ACC112 (cell line): ENCODE data around the gene ZNF184.

Source experiments
- H2AFZ ChIP-seq: fragments of 200-600 bp; sonication (generic); one replicate; pipeline ENCODE4 v1.6.0; 2017; ENCODE audit warnings: antibody characterized with exemption, low read length; ENCODE audit not compliant: unreplicated experiment
- H3K27ac ChIP-seq: fragments of 200-600 bp; sonication (generic); 2 replicates; pipeline ENCODE4 v1.5.1; 2014; ENCODE audit warnings: low read depth, mild to moderate bottlenecking, antibody characterized with exemption, low read length, moderate library complexity
- H3K27me3 ChIP-seq: fragments of 200-600 bp; sonication (generic); 2 replicates; pipeline ENCODE4 v1.6.1; 2014; ENCODE audit warnings: mild to moderate bottlenecking, antibody characterized with exemption, low read length, moderate library complexity, mixed read lengths; ENCODE audit not compliant: insufficient read depth
- H3K36me3 ChIP-seq: fragments of 200-600 bp; sonication (generic); 2 replicates; pipeline ENCODE4 v1.6.1; 2016; ENCODE audit warnings: mild to moderate bottlenecking, antibody characterized with exemption, low read length, moderate library complexity, mixed read lengths; ENCODE audit not compliant: insufficient read depth
- H3K4me1 ChIP-seq: fragments of 200-600 bp; sonication (generic); one replicate; pipeline ENCODE4 v1.6.1; 2016; ENCODE audit warnings: low read length, mixed read lengths; ENCODE audit not compliant: insufficient read depth, unreplicated experiment, control insufficient read depth
- H3K4me3 ChIP-seq: fragments of 200-600 bp; sonication (generic); 2 replicates; pipeline ENCODE4 v1.5.1; 2014; ENCODE audit warnings: mild to moderate bottlenecking, low read depth, low read length
- H3K79me2 ChIP-seq: fragments of 200-600 bp; sonication (generic); one replicate; pipeline ENCODE4 v1.6.0; 2016; ENCODE audit warnings: low read length; ENCODE audit not compliant: control insufficient read depth, unreplicated experiment, insufficient read depth

The ZNF184 gene

DNA sequence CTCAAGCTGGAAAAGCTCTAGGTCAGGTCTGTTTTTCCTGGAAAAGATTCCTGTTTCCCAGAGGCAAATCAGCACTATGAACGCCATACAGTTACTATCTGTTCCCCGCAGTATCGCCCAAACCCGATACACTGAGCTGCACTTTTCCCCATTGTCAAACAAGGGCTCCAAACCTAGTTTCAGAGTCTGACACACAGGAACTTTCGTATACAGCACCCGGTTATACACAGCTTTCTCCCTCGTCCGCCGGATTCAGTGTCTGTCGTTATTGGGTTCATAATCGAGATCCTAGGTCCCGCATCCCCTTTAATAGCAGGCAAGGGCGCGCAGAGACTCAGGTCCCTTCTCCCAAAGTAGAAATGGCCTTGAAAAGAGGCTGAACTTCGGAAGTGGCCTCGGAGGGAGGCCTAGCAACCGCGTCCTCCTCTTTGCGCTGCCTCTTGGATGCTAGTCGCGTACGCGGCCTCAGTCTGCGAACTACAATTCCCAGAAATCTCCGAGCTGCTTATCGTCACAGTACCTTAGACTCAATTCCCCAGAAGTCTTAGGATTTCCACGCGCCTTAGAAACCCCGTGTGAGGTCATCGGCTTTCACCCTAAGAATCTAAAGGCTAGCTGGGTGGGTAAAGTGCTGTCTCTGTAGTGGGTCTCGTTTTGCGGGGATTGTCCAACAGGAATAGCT, 50.1 kb downstream of the ZNF184 start:
- Histone ChIP-seq H3K27ac (no peak overlapping the region), H3K4me3 (no peak overlapping the region), H2AFZ (no peak overlapping the region), H3K79me2 (no peaks in the 10 kb centered on the region), H3K4me1 (no peaks in the 10 kb centered on the region), H3K27me3 (peaks cover 54% of the 10 kb centered on the region), H3K36me3 (no peaks in the 10 kb centered on the region)

DNA sequence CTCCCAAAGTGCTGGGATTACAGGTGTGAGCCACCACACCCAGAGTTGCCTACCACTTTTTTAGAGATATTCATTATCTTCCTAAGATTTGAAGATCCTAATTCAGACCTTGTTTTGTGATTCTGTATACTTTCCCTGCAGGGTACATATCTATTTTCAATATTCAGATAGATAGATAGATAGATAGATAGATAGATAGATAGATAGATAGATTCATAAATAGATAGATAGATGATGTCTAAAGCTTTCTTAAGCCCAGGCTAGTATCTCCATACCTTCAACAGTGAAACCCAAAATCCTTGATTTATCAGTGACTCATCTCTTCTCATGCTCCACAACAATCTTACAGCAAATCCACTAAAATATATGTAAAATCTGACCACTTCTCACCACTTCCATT, 53.5 kb downstream of the ZNF184 start:
- H3K79me2 ChIP-seq: no peaks in the 10 kb centered on the region
- no peak overlapping the region for H2AFZ ChIP-seq
- no peak overlapping the region for H3K27ac ChIP-seq
- H3K27me3 ChIP-seq: peaks cover 40% of the 10 kb centered on the region
- no peak overlapping the region for H3K4me3 ChIP-seq
- no peaks in the 10 kb centered on the region for H3K36me3 ChIP-seq
- H3K4me1 ChIP-seq: no peaks in the 10 kb centered on the region

DNA sequence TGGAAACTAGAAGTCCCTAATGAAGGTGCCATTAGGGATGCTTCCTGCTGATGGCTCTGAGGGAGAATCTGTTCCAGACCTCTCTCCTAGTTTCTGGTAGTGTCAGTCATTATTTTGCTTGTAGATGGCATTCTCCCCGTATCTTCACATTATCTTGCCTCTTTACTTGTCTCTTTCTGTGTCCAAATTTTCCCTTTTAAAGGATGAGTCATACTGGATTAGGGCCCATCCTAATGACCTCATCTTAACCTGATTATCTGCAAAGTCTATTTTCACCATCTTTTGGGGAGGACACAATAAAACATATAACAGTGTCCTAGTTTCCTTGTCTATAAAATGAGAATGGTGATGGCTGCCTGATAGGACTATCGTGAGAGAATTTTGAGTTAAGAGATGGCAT, 57.0 kb downstream of the ZNF184 start:
- no peaks in the 10 kb centered on the region for H3K36me3 ChIP-seq
- H3K4me3 ChIP-seq: no peak overlapping the region
- H3K4me1 ChIP-seq: no peaks in the 10 kb centered on the region
- H3K27me3 ChIP-seq: peaks cover 19% of the 10 kb centered on the region; the same call in 1 of the 2 replicates
- no peak overlapping the region for H3K27ac ChIP-seq
- H3K79me2 ChIP-seq: no peaks in the 10 kb centered on the region
- no peak overlapping the region for H2AFZ ChIP-seq

DNA sequence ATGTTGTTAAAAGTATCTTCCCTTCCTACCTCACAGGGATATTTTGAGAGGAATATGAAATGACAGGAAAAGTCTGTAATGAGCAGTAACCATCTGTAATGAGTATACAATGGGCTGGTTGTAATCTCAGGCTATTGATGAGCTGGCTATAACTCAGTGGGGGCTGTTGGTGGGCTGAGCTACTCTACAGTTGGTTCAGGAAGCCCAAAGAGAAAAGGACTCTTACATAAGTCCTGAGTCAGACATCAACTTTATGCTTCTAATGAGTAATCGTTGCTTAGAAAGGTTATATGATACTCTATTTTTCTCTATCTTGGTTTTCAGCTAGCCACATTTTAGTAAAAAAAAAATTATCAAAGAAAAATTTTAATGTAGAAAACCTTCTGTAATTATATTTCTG, 57.9 kb downstream of the ZNF184 start:
- Histone ChIP-seq H3K4me3 (no peak overlapping the region), H3K27ac (no peak overlapping the region), H3K4me1 (no peaks in the 10 kb centered on the region), H3K27me3 (peaks cover 10% of the 10 kb centered on the region; the same call in 1 of the 2 replicates), H3K79me2 (no peaks in the 10 kb centered on the region), H2AFZ (no peak overlapping the region), H3K36me3 (no peaks in the 10 kb centered on the region)

DNA sequence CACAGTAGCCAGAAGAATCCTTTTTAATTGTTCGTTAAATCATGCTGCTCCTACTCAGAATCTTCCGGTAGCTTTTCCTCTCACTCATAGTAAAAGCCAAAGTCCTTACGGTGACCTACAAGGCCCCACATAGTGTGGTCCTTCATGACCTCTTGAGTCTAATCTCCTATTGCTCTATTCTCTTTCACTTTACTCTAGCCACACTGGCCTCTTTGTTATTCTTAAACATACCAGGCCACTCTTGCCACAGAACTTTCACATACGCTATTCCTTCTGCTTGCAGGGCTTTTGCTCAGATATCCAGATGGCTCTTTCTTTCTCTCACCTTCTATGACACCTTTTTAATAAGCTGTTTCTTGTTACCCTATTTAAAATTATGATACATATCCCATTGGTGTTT, 58.6 kb downstream of the ZNF184 start:
- Histone ChIP-seq H2AFZ (no peak overlapping the region), H3K79me2 (no peaks in the 10 kb centered on the region), H3K36me3 (no peaks in the 10 kb centered on the region), H3K27ac (no peak overlapping the region), H3K27me3 (peaks cover 4% of the 10 kb centered on the region; the same call in 1 of the 2 replicates), H3K4me3 (no peak overlapping the region), H3K4me1 (no peaks in the 10 kb centered on the region)

DNA sequence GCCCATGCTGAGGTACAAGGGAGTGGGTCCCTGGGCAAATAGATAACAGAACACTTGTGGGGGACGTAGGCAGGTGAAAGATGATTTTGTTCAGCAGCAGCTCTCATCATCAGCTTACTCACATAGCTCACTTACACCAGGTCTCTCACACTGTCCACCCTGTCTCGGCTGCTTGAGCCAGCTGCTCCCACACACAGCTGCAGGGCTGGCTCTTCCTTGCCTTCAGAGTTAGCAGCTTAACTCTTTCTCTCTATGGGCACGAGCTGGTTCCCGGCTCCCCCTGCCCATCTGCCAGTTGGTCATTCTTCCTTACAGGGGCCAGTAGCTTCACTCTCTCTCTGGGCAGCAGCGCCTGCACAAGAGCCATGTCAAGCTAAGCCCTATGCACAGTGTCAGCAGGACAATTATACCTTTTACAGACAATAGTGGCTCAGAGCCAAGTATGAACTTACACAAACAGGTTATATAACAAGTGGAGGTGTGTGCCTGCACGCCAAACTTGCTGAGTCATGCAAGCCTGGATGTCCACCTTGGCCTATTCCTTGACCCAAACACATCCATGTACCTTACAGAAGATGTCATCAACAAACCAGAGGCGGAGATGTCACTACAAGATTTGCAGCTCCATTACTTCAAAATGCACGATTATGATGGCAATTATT, 65.6 kb downstream of the ZNF184 start:
- no peak overlapping the region for H2AFZ ChIP-seq
- H3K79me2 ChIP-seq: no peaks in the 10 kb centered on the region
- H3K27me3 ChIP-seq: peaks cover 12% of the 10 kb centered on the region; the same call in 1 of the 2 replicates
- no peaks in the 10 kb centered on the region for H3K36me3 ChIP-seq
- no peak overlapping the region for H3K27ac ChIP-seq
- H3K4me1 ChIP-seq: no peaks in the 10 kb centered on the region
- H3K4me3 ChIP-seq: no peak overlapping the region

DNA sequence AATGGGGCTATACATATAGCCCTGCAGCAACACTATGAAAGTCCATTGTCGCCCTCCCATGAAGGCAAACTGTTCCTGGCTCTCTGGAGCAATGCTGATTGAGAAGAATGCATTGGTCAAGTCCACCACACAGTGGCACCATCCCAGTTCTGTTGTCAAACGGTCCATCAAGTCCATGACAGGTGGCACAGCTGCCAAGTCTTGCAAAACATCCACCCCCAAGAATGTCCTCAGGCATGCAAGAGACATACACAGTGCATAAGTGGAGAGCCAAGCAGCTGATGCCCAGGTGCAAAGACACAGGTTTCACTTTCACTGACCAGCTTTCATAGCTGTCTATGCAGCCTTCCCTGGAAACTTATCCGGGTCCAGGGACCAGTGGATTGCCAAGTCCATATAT, 66.8 kb downstream of the ZNF184 start:
- Histone ChIP-seq H3K4me3 (no peak overlapping the region), H3K27ac (no peak overlapping the region), H3K79me2 (no peaks in the 10 kb centered on the region), H2AFZ (no peak overlapping the region), H3K27me3 (peaks cover 8% of the 10 kb centered on the region; the same call in 1 of the 2 replicates), H3K4me1 (no peaks in the 10 kb centered on the region), H3K36me3 (peaks cover 3% of the 10 kb centered on the region; the same call in 1 of the 2 replicates)

DNA sequence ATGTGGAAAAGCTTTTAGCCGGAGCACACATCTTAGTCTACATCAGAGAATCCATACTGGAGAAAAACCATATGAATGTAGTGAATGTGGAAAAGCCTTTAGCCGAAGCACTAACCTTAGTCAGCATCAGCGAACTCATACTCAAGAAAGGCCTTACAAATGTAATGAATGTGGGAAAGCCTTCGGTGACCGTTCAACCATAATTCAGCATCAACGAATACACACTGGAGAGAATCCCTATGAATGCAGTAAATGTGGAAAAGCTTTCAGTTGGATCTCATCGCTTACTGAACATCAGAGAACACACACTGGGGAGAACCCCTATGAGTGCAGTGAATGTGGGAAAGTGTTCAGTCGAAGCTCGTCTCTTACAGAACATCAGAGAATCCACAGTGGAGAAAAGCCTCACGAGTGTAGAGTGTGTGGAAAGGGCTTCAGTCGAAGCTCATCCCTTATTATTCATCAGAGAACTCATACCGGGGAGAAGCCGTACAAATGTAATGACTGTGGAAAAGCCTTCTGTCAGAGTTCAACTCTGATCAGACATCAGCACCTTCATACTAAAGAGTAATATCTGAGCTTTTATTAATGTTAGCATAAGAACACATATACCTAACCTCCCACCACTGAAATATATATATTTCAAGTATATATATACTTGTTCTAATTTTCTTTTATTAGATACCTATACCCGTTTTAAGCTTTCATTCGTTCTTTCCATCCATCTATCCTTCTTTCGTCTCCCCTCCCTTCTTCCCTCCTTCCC, 71.8 kb downstream of the ZNF184 start:
- H3K4me3 ChIP-seq: no peak overlapping the region
- H3K79me2 ChIP-seq: no peaks in the 10 kb centered on the region
- H3K27ac ChIP-seq: no peak overlapping the region
- H3K36me3 ChIP-seq: peaks cover 26% of the 10 kb centered on the region
- H3K4me1 ChIP-seq: no peaks in the 10 kb centered on the region
- H3K27me3 ChIP-seq: no peaks in the 10 kb centered on the region
- H2AFZ ChIP-seq: no peak overlapping the region
